ENCODE data around the gene ERC2. TPM values are rescaled to one million over a fixed set of nuclear protein-coding genes. Genes with fewer than 3 reads are reported as not detected.

The ERC2 gene
- total RNA-seq, 1 donor from 2014 or later, result 7.4 TPM

GRCh38 chr3:56397798-56398197, 70.5 kb downstream of the ERC2 start:
- Histone ChIP-seq H3K4me3 (ENCODE audit: insufficient read depth, low read depth, low read length) (no peak overlapping the region), H3K27ac (ENCODE audit: low read depth, low read length) (no peak overlapping the region), H3K4me1 (ENCODE audit: insufficient read depth, low read length) (no peaks in the 10 kb centered on the region), H4K20me1 (ENCODE audit: insufficient read depth, low read length) (no peaks in the 10 kb centered on the region), H3K79me2 (ENCODE audit: insufficient read depth, low read length) (no peaks in the 10 kb centered on the region), H3K36me3 (ENCODE audit: insufficient read depth, low read length) (no peaks in the 10 kb centered on the region), H2AFZ (ENCODE audit: low read depth, low read length) (no peak overlapping the region), H3K4me2 (ENCODE audit: low read length) (no peak overlapping the region), H3K27me3 (ENCODE audit: insufficient read depth, low read length) (no peaks in the 10 kb centered on the region), H3K9me3 (ENCODE audit: insufficient read depth, low read depth, low read length) (no peaks in the 10 kb centered on the region), H3K9ac (ENCODE audit: low read length) (no peak overlapping the region)
- Mint-ChIP-seq H3K27me3 (ENCODE audit: low read depth, unreplicated experiment) (no peaks in the 10 kb centered on the region), H3K4me3 (ENCODE audit: unreplicated experiment) (no peak overlapping the region), H3K4me1 (ENCODE audit: low read depth, unreplicated experiment) (no peaks in the 10 kb centered on the region), H3K27ac (ENCODE audit: unreplicated experiment) (no peak overlapping the region), H3K36me3 (ENCODE audit: low read depth, unreplicated experiment) (no peaks in the 10 kb centered on the region), H3K9me3 (ENCODE audit: unreplicated experiment) (peaks cover 2% of the 10 kb centered on the region)
- DNase-seq (ENCODE audit: low read depth), result no peak
- no peak for FAIRE-seq
- TF ChIP-seq CTCF (IDR thresholded peaks at IDR 0.05; ENCODE audit: insufficient read depth, low read depth, low read length), result no peak
- TF ChIP-seq EZH2 (IDR thresholded peaks at IDR 0.05; ENCODE audit: insufficient read depth, low read length), result no peak

GRCh38 chr3:56389183-56389830, 79.0 kb downstream of the ERC2 start:
- H3K9me3 ChIP-seq (ENCODE audit: insufficient read depth, low read depth, low read length), result no peaks in the 10 kb centered on the region
- no peak overlapping the region for H3K9ac ChIP-seq (ENCODE audit: low read length)
- H3K27me3 Mint-ChIP-seq (ENCODE audit: low read depth, unreplicated experiment), result no peaks in the 10 kb centered on the region
- TF ChIP-seq EZH2 (IDR thresholded peaks at IDR 0.05; ENCODE audit: insufficient read depth, low read length) (no peak), CTCF (IDR thresholded peaks at IDR 0.05; ENCODE audit: insufficient read depth, low read depth, low read length) (no peak)
- H3K27ac ChIP-seq (ENCODE audit: low read depth, low read length), result no peak overlapping the region
- DNase-seq (ENCODE audit: low read depth) (no peak), FAIRE-seq (no peak)
- no peak overlapping the region for H3K4me2 ChIP-seq (ENCODE audit: low read length)
- peaks cover 9% of the 10 kb centered on the region for H3K4me1 Mint-ChIP-seq (ENCODE audit: low read depth, unreplicated experiment)
- peaks cover 3% of the 10 kb centered on the region for H3K9me3 Mint-ChIP-seq (ENCODE audit: unreplicated experiment)
- no peaks in the 10 kb centered on the region for H4K20me1 ChIP-seq (ENCODE audit: insufficient read depth, low read length)
- no peaks in the 10 kb centered on the region for H3K4me1 ChIP-seq (ENCODE audit: insufficient read depth, low read length)
- H3K79me2 ChIP-seq (ENCODE audit: insufficient read depth, low read length), result no peaks in the 10 kb centered on the region
- no peaks in the 10 kb centered on the region for H3K36me3 Mint-ChIP-seq (ENCODE audit: low read depth, unreplicated experiment)
- no peak overlapping the region for H3K4me3 ChIP-seq (ENCODE audit: insufficient read depth, low read depth, low read length)
- H2AFZ ChIP-seq (ENCODE audit: low read depth, low read length), result no peak overlapping the region
- no peak overlapping the region for H3K4me3 Mint-ChIP-seq (ENCODE audit: unreplicated experiment)
- peak overlapping the region; percentile 91 for H3K27ac Mint-ChIP-seq (ENCODE audit: unreplicated experiment)
- no peaks in the 10 kb centered on the region for H3K36me3 ChIP-seq (ENCODE audit: insufficient read depth, low read length)
- no peaks in the 10 kb centered on the region for H3K27me3 ChIP-seq (ENCODE audit: insufficient read depth, low read length)

- H3K4me3 Mint-ChIP-seq (ENCODE audit: unreplicated experiment), result no peak overlapping the region
- no peaks in the 10 kb centered on the region for H3K27me3 Mint-ChIP-seq (ENCODE audit: low read depth, unreplicated experiment)
- no peaks in the 10 kb centered on the region for H3K9me3 Mint-ChIP-seq (ENCODE audit: unreplicated experiment)
- Histone ChIP-seq H3K9me3 (ENCODE audit: insufficient read depth, low read depth, low read length) (no peaks in the 10 kb centered on the region), H3K79me2 (ENCODE audit: insufficient read depth, low read length) (no peaks in the 10 kb centered on the region), H3K4me3 (ENCODE audit: insufficient read depth, low read depth, low read length) (no peak overlapping the region), H3K36me3 (ENCODE audit: insufficient read depth, low read length) (no peaks in the 10 kb centered on the region), H3K4me2 (ENCODE audit: low read length) (no peak overlapping the region), H3K27me3 (ENCODE audit: insufficient read depth, low read length) (no peaks in the 10 kb centered on the region), H2AFZ (ENCODE audit: low read depth, low read length) (no peak overlapping the region), H3K27ac (ENCODE audit: low read depth, low read length) (no peak overlapping the region), H3K4me1 (ENCODE audit: insufficient read depth, low read length) (no peaks in the 10 kb centered on the region), H3K9ac (ENCODE audit: low read length) (no peak overlapping the region), H4K20me1 (ENCODE audit: insufficient read depth, low read length) (no peaks in the 10 kb centered on the region)
- no peaks in the 10 kb centered on the region for H3K4me1 Mint-ChIP-seq (ENCODE audit: low read depth, unreplicated experiment)
- H3K27ac Mint-ChIP-seq (ENCODE audit: unreplicated experiment), result no peak overlapping the region
- TF ChIP-seq EZH2 (IDR thresholded peaks at IDR 0.05; ENCODE audit: insufficient read depth, low read length), result no peak
- no peak for TF ChIP-seq CTCF (IDR thresholded peaks at IDR 0.05; ENCODE audit: insufficient read depth, low read depth, low read length)
- FAIRE-seq, result no peak
- H3K36me3 Mint-ChIP-seq (ENCODE audit: low read depth, unreplicated experiment), result no peaks in the 10 kb centered on the region
- no peak for DNase-seq (ENCODE audit: low read depth)
These were observed 85.2 kb downstream of the ERC2 start for GRCh38 chr3:56383092-56383491.

Measured in astrocyte (in vitro differentiated cells and primary cell).